Smooth muscle cell of the coronary artery (primary cell): ENCODE results near the gene ADM. TPM values are rescaled to one million over a fixed set of nuclear protein-coding genes. Genes with fewer than 3 reads are reported as not detected.

ENCODE experiments used
- total RNA-seq: library from RNA; depleted of rRNA; stranded (reverse); fragments of >200 nt; gene quantifications from 2 replicates; pipeline ENCODE4 v1.2.3, GENCODE V29; 2014; ENCODE audit warnings: low replicate concordance

Gene ADM, protein sequence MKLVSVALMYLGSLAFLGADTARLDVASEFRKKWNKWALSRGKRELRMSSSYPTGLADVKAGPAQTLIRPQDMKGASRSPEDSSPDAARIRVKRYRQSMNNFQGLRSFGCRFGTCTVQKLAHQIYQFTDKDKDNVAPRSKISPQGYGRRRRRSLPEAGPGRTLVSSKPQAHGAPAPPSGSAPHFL
- 44.0 and 735 TPM in 2 replicates for total RNA-seq

DNA sequence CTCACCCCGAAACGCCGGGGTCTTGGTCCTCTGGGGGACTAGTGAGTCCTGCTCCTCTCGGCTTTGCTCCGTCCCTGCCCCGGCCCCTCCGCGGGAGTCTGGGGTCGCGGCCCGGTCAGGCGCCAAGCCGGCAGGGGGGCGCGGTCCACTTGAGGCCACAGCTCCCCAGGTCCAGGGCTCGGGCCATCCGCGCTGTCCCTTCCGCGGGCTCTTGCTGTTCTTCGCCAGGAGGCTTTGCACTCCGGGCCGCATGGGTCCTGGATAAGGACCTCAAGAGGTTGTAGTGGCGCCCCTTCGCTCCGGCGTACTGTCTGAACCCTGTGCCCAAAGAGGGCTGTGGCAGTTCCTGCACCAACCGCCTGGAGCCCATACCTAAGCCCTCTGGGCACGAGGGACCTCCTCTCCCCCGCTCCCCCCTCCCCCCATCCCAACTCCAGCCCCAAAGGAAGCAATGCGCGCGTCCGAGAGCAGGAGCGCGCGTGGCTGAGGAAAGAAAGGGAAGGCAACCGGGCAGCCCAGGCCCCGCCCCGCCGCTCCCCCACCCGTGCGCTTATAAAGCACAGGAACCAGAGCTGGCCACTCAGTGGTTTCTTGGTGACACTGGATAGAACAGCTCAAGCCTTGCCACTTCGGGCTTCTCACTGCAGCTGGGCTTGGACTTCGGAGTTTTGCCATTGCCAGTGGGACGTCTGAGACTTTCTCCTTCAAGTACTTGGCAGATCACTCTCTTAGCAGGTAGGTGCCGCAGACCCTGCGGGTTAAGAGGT is at the start of gene ADM:
Gene ADM, plus strand, starts transcription at position 579 of the 767 bp plus-strand sequence. CDS start 628 bp downstream, outside the sequence.

DNA sequence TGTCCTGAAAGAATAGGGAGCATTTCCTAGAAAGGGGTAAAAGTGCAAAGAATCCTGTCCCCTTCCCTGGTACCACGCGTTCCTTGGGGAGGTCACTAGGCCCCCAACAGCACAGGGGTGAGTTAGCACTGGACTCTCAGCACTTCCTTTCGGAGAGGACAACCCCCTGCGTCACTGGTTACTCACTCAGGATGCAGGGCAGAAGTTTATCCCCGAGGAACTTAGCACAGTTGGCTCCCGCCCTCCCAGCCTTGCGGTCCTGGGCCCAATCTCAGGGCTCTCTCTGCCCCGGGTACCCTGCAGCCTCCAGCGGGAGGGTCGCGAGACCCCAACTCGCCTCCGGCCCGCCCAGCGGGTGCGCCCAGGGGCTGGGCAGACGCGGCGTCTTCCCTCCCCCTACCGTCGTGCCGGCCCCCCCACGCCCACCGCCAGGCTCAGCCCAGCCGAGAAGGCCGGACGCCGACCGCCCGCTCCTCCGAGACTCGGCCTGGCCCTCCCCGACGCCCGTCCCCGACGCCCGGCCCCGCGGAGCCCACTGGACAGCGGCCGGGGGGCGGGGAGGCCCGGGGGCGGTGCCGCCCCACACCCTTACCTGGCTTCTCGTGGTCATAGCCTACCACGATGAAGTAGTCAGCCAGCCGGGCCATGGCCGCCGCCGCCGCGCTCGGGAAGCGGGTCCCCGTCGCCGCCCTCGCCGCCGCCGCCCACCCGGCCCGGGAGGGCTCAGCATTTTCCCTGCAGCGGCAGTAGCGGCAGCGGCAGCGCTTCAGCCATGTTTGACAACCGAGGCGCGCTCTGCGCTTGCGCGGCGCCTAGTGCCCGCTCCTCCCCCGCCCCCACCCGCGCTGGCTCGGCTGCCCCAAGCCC is 11.2 kb upstream of the ADM start, which contains the start of gene SBF2:
Gene SBF2, minus strand, starts transcription at position 797 of the 867 bp plus-strand sequence. Its CDS starts 150 bp downstream, at position 647.

Other genes with a start within 250 kb of the ADM start
- gene SBF2, start 10.9 kb upstream of the ADM start, total RNA-seq: 27.8 and 36.9 TPM in 2 replicates
- 0.23 and 4.4 TPM in 2 replicates for gene AMPD3, start 150.2 kb downstream of the ADM start, total RNA-seq
- gene RNF141, start 236.1 kb downstream of the ADM start, total RNA-seq: 27.9 and 29.0 TPM in 2 replicates